GM19395 (cell line): Measurements from ENCODE around the gene EFNB2.
A peak's percentile ranks its signal among the peaks of the same experiment; 100 is the strongest.

Experiments used
- ATAC-seq: cut with Tn5 transposase; IDR thresholded peaks from one replicate; pipeline ENCODE4 v1.9.1; 2021; ENCODE audit warnings: mild to moderate bottlenecking, moderate library complexity; ENCODE audit not compliant: unreplicated experiment

The EFNB2 gene

GRCh38 chr13:106526738-106527444, 8.6 kb downstream of the EFNB2 start:
- ATAC-seq, result no peak

- no peak for ATAC-seq
Observed at GRCh38 chr13:106525865-106526264, 9.6 kb downstream of the EFNB2 start.

GRCh38 chr13:106524108-106524507, 11.4 kb downstream of the EFNB2 start:
- no peak for ATAC-seq

- no peak for ATAC-seq
Observed at GRCh38 chr13:106523576-106523975, 11.9 kb downstream of the EFNB2 start.

GRCh38 chr13:106522898-106523525, 12.4 kb downstream of the EFNB2 start:
- no peak for ATAC-seq

- ATAC-seq, result no peak
Observed at GRCh38 chr13:106522112-106522705, 13.3 kb downstream of the EFNB2 start.

- ATAC-seq, result no peak
Observed at GRCh38 chr13:106521095-106521799, 14.2 kb downstream of the EFNB2 start.

- no peak for ATAC-seq
Observed at GRCh38 chr13:106520251-106521054, 15.0 kb downstream of the EFNB2 start.

- no peak for ATAC-seq
Observed at GRCh38 chr13:106518512-106518911, 16.9 kb downstream of the EFNB2 start.

- ATAC-seq, result no peak
Observed at GRCh38 chr13:106517109-106517847, 18.2 kb downstream of the EFNB2 start.

GRCh38 chr13:106515635-106516254, 19.7 kb downstream of the EFNB2 start:
- ATAC-seq, result no peak

- no peak for ATAC-seq
Observed at GRCh38 chr13:106514928-106515634, 20.4 kb downstream of the EFNB2 start.

GRCh38 chr13:106513025-106513983, 22.2 kb downstream of the EFNB2 start:
- no peak for ATAC-seq

GRCh38 chr13:106507560-106508274, 27.7 kb downstream of the EFNB2 start:
- peak; percentile 90 for ATAC-seq

GRCh38 chr13:106506286-106506685, 29.2 kb downstream of the EFNB2 start:
- ATAC-seq, result no peak

- no peak for ATAC-seq
Observed at GRCh38 chr13:106505732-106506131, 29.7 kb downstream of the EFNB2 start.

GRCh38 chr13:106505295-106505694, 30.2 kb downstream of the EFNB2 start:
- no peak for ATAC-seq
